BLaER1 (cell line): ENCODE measurements around the gene VCX.
"Not testable (repeated sequence)": the region's sequence is repeated elsewhere in the genome, so short reads cannot be mapped to it uniquely, and the experiment has no call there.

Experiments used
- H3K27ac ChIP-seq: shearing (Covaris generic); formaldehyde crosslinking; 2 replicates; pipeline ENCODE4 v1.8.1; 2022
- H3K27me3 ChIP-seq: shearing (Covaris generic); formaldehyde crosslinking; 2 replicates; pipeline ENCODE4 v1.8.1; 2022
- H3K36me3 ChIP-seq: shearing (Covaris generic); formaldehyde crosslinking; 2 replicates; pipeline ENCODE4 v1.8.1; 2022
- H3K4me1 ChIP-seq: shearing (Covaris generic); formaldehyde crosslinking; 2 replicates; pipeline ENCODE4 v1.8.1; 2022
- H3K4me2 ChIP-seq: shearing (Covaris generic); formaldehyde crosslinking; 2 replicates; pipeline ENCODE4 v1.8.1; 2022
- H3K4me3 ChIP-seq: shearing (Covaris generic); formaldehyde crosslinking; 2 replicates; pipeline ENCODE4 v1.8.1; 2022
- H3K9ac ChIP-seq: shearing (Covaris generic); formaldehyde crosslinking; 2 replicates; pipeline ENCODE4 v1.8.1; 2022
- H3K9me3 ChIP-seq: shearing (Covaris generic); formaldehyde crosslinking; 2 replicates; pipeline ENCODE4 v1.8.1; 2022
- H4K20me1 ChIP-seq: shearing (Covaris generic); formaldehyde crosslinking; 2 replicates; pipeline ENCODE4 v1.8.1; 2022
- Cebpa-rat ChIP-seq: shearing (Covaris generic); IDR thresholded peaks from 2 replicates; pipeline ENCODE4 v1.8.1; 2022

The VCX gene

GRCh38 chrX:7842871-7843270 lies at the start of gene VCX:
TSS of gene VCX (plus strand) at chrX:7843171. CDS start at chrX:7843204, 33 bp downstream.
- H3K4me2 ChIP-seq, H3K27me3 ChIP-seq, H3K4me1 ChIP-seq, H4K20me1 ChIP-seq, H3K4me3 ChIP-seq, H3K27ac ChIP-seq, H3K9me3 ChIP-seq, H3K36me3 ChIP-seq, H3K9ac ChIP-seq: not testable (repeated sequence)

GRCh38 chrX:7798327-7798726 lies 44.6 kb upstream of the VCX start:
- no peaks in the 10 kb centered on the region for H3K9me3 ChIP-seq
- peak; percentile 77; the same call in 1 of the 2 replicates for TF ChIP-seq Cebpa-rat
- H3K4me3 ChIP-seq: no peak overlapping the region
- H4K20me1 ChIP-seq: no peaks in the 10 kb centered on the region
- H3K27ac ChIP-seq: no peak overlapping the region
- H3K4me1 ChIP-seq: peaks cover 14% of the 10 kb centered on the region
- H3K36me3 ChIP-seq: no peaks in the 10 kb centered on the region
- no peak overlapping the region for H3K9ac ChIP-seq
- H3K4me2 ChIP-seq: no peak overlapping the region
- H3K27me3 ChIP-seq: no peaks in the 10 kb centered on the region

- H3K4me2 ChIP-seq: no peak overlapping the region
Measured at GRCh38 chrX:7801711-7802110, 41.3 kb upstream of the VCX start.

GRCh38 chrX:7815166-7815805 lies 27.7 kb upstream of the VCX start:
- peaks cover 6% of the 10 kb centered on the region; the same call in 1 of the 2 replicates for H3K4me1 ChIP-seq
- no peak overlapping the region for H3K27ac ChIP-seq
- peak overlapping the region; percentile 15; the same call in 1 of the 2 replicates for H3K4me2 ChIP-seq
- H3K36me3 ChIP-seq: no peaks in the 10 kb centered on the region
- no peaks in the 10 kb centered on the region for H3K27me3 ChIP-seq
- H3K9me3 ChIP-seq: no peaks in the 10 kb centered on the region; the same call in 1 of the 2 replicates
- no peak overlapping the region for H3K4me3 ChIP-seq
- no peaks in the 10 kb centered on the region for H4K20me1 ChIP-seq
- H3K9ac ChIP-seq: no peak overlapping the region
- no peak for TF ChIP-seq Cebpa-rat

More at GRCh38 chrX:7801711-7802110, 41.3 kb upstream of the VCX start:
- no peaks in the 10 kb centered on the region for H3K36me3 ChIP-seq
- no peaks in the 10 kb centered on the region for H3K9me3 ChIP-seq
- no peak overlapping the region for H3K27ac ChIP-seq
- no peak overlapping the region for H3K9ac ChIP-seq
- no peak overlapping the region for H3K4me3 ChIP-seq
- H3K4me1 ChIP-seq: peaks cover 18% of the 10 kb centered on the region
- H4K20me1 ChIP-seq: no peaks in the 10 kb centered on the region
- TF ChIP-seq Cebpa-rat: no peak
- no peaks in the 10 kb centered on the region for H3K27me3 ChIP-seq

- H3K27me3 ChIP-seq: no peaks in the 10 kb centered on the region
- no peak overlapping the region for H3K4me3 ChIP-seq
- H3K4me1 ChIP-seq: no peaks in the 10 kb centered on the region
- no peaks in the 10 kb centered on the region for H3K36me3 ChIP-seq
- no peak overlapping the region for H3K27ac ChIP-seq
- H3K4me2 ChIP-seq: no peak overlapping the region
- H3K9me3 ChIP-seq: no peaks in the 10 kb centered on the region
- no peak for TF ChIP-seq Cebpa-rat
- H3K9ac ChIP-seq: no peak overlapping the region
- H4K20me1 ChIP-seq: no peaks in the 10 kb centered on the region
Measured at GRCh38 chrX:7828594-7828993, 14.4 kb upstream of the VCX start.

GRCh38 chrX:7841084-7841805 lies 1.7 kb upstream of the VCX start:
- no peak overlapping the region for H3K9ac ChIP-seq
- peaks cover 6% of the 10 kb centered on the region; the same call in 1 of the 2 replicates for H3K9me3 ChIP-seq
- no peaks in the 10 kb centered on the region for H3K27me3 ChIP-seq
- no peaks in the 10 kb centered on the region for H3K4me1 ChIP-seq
- no peak overlapping the region for H3K27ac ChIP-seq
- TF ChIP-seq Cebpa-rat: no peak
- no peaks in the 10 kb centered on the region for H3K36me3 ChIP-seq
- no peak overlapping the region for H3K4me3 ChIP-seq
- H4K20me1 ChIP-seq: no peaks in the 10 kb centered on the region
- H3K4me2 ChIP-seq: no peak overlapping the region

- Histone ChIP-seq H3K27ac (no peak overlapping the region), H3K9me3 (no peaks in the 10 kb centered on the region), H3K4me2 (no peak overlapping the region), H4K20me1 (no peaks in the 10 kb centered on the region), H3K4me1 (no peaks in the 10 kb centered on the region), H3K9ac (no peak overlapping the region), H3K27me3 (no peaks in the 10 kb centered on the region), H3K36me3 (no peaks in the 10 kb centered on the region), H3K4me3 (no peak overlapping the region)
- no peak for TF ChIP-seq Cebpa-rat
Measured at GRCh38 chrX:7852166-7852565, 9.2 kb downstream of the VCX start.

- Histone ChIP-seq H3K36me3 (no peaks in the 10 kb centered on the region), H3K4me1 (no peaks in the 10 kb centered on the region), H3K9ac (no peak overlapping the region), H3K27ac (no peak overlapping the region), H3K9me3 (no peaks in the 10 kb centered on the region), H3K4me3 (no peak overlapping the region), H4K20me1 (no peaks in the 10 kb centered on the region), H3K27me3 (no peaks in the 10 kb centered on the region), H3K4me2 (no peak overlapping the region)
- no peak for TF ChIP-seq Cebpa-rat
Measured at GRCh38 chrX:7872042-7872441, 29.1 kb downstream of the VCX start.

- no peaks in the 10 kb centered on the region for H3K36me3 ChIP-seq
- no peak overlapping the region for H3K4me2 ChIP-seq
- H3K27me3 ChIP-seq: no peaks in the 10 kb centered on the region
- no peak overlapping the region for H3K27ac ChIP-seq
- no peak overlapping the region for H3K9ac ChIP-seq
- no peaks in the 10 kb centered on the region for H3K4me1 ChIP-seq
- H3K9me3 ChIP-seq: no peaks in the 10 kb centered on the region
- TF ChIP-seq Cebpa-rat: no peak
- H4K20me1 ChIP-seq: no peaks in the 10 kb centered on the region
- no peak overlapping the region for H3K4me3 ChIP-seq
Measured at GRCh38 chrX:7876957-7877356, 34.0 kb downstream of the VCX start.

- Histone ChIP-seq H3K9me3 (no peaks in the 10 kb centered on the region), H3K27ac (no peak overlapping the region), H4K20me1 (no peaks in the 10 kb centered on the region), H3K4me3 (no peak overlapping the region), H3K36me3 (no peaks in the 10 kb centered on the region), H3K4me2 (peak overlapping the region; percentile 27), H3K4me1 (peaks cover 18% of the 10 kb centered on the region), H3K9ac (no peak overlapping the region), H3K27me3 (no peaks in the 10 kb centered on the region)
- TF ChIP-seq Cebpa-rat: no peak
Measured at GRCh38 chrX:7889135-7889534, 46.2 kb downstream of the VCX start.
